GM18520 (cell line): Measurements from ENCODE around the gene PPP3CA.

ENCODE experiments used
- ATAC-seq: cut with Tn5 transposase; IDR thresholded peaks from one replicate; pipeline ENCODE4 v1.9.1; 2021; ENCODE audit not compliant: unreplicated experiment

PPP3CA gene

DNA sequence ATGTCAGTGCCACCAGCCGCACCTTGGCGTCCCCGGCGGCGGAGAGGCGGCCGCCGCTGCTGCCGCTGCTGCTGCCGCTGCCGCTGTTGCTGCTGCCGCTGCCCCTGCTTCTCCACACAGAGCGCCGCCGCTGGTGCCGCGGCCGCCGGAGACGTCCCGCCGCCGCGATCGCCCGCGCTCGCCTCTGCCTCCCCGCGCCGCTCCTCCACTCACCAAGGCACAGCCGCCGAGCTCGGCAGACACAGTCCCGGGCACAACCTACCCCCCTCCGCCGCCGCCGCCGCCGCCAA is at the start of gene PPP3CA:
TSS of gene PPP3CA (minus strand) at position 260 of the 290 bp plus-strand sequence.
- no peak for ATAC-seq

DNA sequence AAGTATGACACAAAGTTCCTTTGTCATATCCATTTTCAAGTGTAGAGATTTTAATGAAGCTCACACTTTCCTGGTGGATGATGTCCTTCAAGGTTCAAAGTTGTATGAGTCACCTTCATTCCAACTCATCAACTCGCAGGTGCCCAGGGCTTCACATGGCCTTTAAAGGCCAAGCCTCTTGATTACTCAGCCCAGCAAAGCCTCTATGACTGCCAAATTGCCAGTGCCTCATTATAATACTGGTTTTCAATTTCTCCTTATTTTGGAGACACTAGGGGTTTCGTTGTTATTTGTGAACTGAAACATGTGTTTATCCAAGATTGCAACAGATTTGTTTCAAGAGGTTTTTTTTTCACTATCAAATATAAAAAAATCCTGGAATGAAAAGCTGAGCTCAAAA is 45.9 kb upstream of the PPP3CA start:
- ATAC-seq = no peak

DNA sequence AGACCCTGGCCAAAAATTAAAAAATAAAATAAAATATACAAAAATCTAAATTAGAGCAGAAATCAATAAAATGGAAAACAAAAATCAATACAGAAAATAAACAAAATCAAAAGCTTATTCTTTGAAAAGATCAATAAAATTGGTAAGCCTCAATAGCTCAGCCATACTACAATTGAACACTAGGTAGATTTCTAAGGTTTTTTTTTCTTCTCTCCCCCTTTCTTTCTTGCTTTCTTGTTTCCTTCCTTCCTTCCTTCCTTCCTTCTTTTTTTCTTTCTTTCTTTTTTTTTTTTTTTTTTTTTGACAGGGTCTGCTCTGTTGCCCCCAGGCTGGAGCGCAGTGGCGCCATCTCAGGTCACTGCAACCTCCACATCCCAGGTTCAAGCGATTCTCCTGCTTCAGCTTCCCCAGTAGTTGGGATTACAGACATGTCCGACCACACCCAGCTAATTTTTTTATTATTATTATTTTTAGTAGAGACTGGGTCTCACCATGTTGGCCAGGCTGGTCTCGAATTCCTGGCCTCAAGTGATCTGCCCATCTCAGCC is 23.4 kb upstream of the PPP3CA start:
- no peak for ATAC-seq

DNA sequence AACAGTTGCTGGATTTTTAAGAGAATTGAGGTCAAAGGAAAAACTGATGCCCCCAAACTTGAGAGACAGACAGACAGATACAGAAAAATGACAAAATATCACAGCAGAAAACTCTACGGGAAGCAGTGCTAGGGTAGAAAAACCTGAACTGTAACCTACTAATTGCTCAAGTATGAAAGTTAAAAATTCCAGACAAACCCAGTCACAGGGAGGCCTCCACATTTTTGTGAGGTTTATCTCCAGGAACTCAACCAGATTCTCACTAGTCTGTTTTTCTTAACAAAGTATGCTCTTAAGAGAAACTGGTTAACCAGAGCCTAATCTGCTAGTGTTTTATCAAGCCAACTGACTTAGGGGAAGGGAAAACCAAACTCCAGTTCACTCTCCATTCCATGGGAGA is 19.9 kb upstream of the PPP3CA start:
- no peak for ATAC-seq

DNA sequence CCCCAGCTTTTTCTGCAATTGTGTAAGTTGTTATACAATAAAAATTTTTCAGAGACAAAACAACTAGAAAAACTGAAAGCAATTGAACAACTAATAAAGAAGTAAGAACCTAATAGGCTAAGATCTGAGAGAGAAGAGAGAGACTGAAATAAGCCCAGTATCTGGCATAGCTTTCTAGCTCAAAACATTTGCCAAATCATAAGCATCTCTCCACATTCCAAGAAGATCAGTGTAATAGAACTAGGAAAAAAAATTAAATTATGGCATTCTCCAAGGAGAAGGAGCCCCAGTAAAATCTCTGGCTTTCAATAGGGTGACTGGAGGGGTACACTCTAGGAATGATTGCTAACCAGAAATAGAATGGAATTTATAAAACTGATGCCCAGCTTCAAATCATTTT is 19.0 kb upstream of the PPP3CA start:
- no peak for ATAC-seq

DNA sequence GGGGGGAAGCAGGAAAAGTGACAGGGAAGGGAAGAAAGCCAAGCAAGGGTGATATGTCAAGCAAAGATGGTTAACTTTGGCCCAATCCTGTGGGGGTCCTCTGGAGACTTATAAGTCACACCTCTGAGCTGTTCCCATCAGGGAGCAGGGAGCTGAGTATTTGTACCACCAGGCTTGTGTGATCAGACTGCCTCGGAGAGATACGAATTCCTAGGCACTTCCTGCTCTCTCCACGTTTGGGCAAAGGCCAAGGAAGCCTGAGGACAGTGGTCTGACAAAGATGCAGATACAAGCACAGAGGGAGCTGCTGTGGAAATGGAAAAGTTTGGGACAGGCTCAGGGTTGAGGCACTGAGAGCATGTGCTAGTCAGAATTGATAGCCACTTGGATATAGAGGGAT is 10.4 kb upstream of the PPP3CA start:
- no peak for ATAC-seq

DNA sequence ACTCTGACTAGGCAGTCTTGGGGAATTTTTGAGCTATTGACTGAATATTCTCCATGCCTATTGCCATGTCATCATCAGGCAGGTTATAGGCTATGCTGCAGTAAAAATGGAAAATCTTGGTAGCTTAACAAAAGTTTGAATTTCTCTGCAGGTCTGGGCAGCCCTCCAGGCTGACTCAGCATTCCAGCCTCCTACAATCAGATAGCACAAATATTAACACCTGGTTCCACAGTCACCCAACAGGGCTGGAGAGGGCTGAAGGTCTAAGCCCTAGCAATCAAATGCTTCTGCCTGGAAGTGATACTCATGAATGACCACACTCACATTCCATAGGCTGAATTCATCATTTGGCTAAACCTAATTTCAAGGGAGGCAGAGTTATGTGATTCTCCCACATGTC is 9.6 kb upstream of the PPP3CA start:
- no peak for ATAC-seq

DNA sequence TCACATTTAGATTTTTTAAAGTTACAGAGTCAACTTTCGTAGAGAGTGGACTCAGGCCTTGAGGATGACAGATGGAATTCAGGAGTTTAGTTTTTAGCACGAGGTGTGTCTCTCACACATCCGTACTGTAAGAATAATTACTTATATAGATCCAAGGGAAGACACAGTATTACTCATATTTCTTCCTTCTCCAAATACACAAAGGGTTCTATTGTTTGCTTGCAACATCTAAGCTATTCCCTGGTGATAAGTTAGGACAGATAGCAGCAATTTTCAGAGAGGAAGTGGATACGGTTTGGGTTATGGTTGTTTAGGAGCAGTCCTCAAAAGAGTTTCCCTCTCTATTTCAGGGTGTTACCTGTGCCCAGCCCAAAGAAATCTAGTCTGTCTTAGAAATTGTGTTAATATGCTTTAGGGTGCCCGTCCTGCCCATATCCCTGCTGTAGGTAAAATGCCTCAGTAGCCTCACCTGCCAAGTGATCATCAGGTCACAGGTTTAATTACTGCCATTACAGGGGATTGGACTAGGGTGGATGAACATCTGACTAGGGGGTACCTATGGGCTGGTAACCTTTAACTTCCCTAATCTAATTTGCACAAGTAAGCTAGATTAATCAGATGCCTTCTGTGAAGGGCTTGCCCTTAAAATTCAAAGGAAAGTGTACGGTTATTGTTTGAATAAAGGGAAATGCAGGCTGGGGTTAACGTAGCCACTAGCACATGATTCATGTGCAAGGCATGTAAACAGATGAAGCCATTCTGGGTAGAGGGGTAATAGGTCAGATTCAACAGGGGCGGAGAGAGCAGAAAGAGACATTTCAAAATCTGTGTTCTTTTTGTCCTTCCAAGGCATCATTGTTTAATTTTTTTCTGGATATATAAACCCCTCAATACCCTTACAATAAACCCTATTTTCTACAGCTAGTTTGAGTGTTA is 8.7 kb upstream of the PPP3CA start:
- ATAC-seq = no peak

DNA sequence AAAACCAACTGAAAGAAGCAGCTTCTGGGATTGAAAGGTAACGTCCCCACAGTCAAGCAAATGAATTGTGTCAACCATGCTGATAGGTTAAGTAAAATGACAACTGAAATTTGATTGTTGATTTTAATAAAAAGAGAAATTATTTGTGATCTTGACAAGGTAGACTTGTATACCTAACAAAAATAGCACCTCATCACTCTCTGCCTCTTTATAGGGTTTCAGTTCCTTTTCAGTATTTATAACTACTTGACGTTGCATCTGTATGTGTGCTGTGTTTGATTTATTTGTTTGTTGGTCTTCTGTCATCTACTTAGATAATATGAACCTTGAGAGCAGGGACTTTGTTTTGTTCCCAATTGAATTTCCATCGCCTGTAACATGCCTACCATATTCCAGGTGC is 7.9 kb upstream of the PPP3CA start:
- peak; percentile 97 for ATAC-seq

DNA sequence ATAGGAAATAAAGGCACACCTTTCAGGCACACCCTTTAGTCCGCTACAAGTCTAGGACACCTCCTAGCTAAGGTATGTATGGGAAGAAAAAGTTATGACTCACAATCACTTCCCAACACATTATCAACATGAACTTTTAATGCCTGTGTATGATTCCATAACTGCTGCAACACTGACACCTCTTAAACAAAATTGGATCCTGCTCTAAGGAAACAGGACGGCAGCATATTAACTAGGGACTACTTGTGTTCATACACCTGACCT is 2.4 kb upstream of the PPP3CA start:
- ATAC-seq = no peak

DNA sequence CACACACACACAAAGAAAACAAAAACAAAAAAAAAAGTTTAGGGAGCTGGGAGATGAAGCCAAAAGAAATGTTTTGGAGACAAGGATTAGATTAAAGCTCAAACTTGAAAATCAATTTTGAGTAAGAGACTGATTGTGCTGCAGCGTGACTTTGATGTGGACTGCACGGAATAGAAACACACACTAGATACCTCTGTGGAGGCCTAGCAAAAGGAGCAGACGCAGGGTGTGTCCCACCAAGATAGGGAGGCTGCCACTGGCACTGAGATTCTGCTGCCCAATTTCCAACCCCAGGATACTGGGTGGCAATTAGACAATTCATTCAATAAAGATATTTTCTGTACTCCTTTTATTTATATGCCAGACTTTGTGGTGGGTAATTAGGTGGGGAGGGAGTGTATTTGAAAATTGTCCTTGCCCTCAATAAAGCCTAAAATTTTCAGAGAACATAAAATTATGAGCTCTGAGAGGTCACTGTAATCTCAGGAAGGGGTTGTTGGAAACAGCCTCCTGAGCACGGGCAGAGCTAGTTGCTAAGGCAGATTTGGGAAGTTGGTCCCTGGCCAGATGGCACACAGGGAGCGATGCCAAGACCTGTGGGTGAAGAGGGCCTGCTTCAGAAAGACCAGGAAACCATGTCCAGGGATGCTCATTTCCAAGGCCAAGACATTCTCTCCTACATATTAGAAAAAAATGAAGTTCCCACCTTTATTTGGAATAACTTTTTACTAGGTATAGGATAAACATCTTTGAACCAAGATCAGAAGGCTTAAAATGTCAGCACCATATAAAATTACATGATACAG is 1.9 kb upstream of the PPP3CA start:
- ATAC-seq = no peak

DNA sequence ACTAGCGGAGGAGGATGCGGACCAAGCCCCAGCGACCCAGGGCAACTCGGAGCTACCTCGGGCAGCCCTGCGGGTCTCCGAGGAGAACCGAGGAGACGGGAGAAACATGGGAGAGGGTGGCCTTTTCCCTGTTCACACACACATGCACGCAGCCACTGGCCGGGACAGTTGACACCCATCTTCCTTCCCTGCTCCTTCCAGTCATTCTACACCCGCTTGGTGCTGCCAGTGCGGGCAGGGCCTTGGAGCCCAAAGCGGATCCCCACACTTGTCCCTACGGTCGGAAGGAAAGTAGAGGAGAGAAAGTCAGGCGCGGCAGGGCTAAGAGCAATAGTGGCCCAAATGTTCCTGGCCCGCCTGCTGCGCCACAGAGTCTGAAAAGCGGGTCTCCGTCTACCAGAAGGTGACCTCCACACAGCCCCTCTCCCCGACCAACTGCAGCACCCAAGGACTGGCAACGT is 1.1 kb upstream of the PPP3CA start:
- no peak for ATAC-seq

DNA sequence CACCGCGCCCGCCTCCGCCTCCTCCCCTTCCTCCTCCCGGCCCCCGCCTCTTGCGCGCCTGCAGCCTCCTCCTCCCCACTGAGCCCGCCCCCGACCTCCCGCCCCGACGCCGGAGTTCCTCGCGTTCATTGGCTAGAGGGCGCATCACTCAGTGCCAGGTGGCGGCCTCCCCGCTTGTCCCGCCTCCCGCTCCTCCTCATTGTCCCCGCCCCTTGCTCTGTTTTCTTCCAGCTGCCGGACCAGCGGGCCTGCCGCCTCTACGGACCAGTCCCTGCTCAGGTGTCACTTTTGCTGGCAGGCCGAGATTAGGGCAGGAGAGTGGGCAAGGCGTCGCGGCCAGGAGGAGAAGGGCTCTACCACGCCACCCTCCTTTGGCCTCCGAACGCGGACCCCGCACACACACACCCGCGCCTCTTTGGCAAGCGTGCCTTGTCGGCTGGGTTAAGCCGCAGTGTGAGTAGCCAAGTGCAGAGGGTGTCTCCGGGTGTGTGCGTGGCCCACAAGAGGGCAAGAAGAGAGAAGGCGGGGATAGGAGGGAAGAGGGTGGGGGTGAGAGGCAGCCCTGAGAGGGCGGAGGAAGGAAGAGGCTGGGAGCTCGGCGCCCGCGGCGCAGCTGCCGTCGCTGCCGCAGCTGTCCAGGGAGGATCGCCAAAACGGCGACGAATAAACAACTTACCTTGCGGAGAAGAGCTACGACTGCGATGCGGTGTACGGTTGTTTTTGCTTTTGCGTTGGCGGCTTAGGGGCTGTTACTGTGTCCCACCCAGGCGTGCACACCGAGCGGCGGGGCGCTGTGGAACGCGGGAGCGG is 436 bp upstream of the PPP3CA start:
- peak; percentile 74 for ATAC-seq

DNA sequence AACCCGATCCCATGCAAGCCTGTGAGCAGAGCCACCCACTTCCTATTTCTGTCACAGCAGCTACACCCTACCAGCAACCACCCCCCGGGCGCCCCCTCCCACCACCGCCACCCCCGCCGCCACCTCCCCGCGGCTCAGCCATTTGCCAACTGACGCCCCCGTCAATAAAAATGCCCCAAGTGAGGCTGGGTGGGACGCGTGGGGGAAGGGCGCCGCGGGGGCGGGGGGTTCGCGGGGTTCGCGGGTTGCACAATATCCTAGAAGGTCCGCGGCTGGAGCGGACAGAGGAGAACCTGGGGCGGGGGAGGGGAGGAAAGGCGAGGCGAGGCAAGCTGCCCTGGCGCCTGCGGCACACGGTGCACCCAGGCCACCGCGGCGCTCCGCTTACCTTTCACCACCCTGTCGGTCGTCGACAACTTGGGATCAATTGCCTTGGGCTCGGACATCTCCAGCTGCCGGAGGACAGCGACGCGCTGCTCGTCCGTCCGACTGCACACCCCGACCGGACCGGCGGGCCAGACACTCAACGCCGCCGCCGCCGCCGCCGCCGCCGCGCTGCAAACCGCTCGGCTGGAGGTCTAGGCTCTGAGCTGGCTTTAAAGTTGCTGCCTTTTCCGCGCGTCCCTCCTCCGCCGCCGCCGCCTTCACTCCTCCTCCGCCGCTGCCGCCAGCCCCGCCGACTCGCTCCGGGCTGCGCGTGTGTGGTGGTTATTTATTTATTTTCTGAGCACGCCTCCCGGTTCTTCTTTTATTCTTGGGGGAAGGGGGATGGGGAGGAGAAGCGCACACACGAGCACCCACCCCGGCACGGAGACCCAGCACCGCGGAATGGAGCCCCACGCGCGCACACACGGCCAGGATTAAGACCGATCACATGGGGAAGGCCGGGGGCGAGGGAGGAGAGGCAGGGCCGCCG is 717 bp downstream of the PPP3CA start:
- peak; percentile 2 for ATAC-seq

DNA sequence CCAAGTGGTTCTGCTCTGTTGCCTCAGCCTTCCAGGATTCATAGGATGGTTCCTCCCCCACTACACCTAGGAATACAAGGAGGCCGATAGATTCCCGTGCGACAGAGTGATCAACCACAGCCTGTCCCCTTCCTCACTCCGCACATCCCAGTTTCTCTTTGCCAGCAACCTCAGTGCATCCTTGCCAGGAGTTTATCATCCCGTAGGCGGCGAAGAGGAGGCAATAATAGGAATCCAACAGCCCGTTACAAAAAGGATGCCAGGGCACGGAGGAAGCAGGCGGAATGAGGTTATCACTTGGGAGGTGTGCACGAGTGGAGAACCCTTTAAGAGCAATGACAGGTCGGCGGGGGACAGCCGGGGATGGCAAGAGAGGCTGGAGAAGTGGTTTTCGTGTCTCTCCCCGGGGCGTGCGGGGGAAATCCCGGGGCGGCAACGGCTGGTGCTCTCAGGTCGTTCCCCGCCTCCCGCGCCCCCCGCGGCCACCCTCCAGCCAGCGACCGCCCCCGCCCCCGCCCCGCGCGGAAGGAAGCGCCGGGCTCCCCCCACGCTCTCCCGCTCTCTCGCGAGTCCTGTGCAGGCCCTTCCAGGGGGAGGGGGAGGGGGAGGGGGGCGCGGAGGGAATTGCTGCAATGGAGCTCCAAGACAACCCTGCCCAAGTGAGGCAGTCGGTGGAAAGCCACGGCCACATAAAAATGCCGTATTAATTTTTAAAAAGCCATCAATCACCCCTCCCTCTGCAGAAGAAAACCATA is 1.6 kb downstream of the PPP3CA start:
- ATAC-seq = no peak

DNA sequence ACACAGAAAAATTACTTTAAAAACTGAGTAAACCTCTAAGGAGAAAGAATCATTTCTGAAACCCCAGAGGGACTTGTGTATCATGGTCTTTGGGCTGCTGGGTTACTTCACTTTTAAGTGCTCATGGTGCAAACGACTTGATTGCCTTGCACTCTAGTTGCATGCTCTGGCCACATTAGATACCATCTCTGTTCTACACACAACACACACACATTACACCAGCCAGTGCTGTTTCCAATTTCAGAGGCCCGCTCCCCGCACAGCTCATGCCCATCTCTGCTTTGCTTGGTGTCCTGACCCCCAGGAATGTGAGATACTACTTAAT is 2.1 kb downstream of the PPP3CA start:
- no peak for ATAC-seq

DNA sequence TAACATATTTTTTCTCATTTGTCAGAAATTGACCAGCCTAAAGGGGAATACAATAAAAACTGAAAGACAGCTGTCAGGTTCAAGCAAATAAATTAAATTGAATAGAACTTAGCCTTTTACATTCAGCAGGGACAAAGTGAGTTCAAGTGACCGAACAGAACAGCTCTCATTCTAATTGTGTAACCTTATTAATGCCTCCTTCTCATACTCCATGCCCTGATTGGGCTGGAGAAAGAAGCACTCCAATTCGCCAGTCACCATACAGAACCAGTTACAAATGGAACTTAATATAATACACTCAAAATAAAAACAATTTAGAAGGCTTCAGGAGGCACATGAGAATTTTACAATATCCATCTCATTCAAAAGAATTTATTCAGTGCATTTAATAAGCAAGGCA is 8.0 kb downstream of the PPP3CA start:
- no peak for ATAC-seq

DNA sequence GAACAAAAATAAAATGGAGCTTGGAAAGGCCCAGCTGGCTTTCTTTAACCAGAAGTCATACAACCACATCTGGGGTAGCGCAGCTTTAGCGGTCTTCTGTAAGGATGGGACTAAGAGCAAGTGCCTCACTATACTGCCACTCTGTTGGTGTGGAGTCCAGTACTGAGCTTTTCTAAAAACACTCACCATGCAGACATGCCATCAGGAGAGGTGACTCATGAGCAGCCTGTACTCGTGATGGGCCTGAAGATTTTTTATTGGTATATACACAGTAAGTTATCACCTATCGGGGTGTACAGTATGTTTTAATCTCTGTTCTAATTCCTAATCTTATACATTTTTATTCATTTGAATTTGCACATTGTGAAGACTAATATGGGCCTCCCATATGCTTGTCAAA is 9.6 kb downstream of the PPP3CA start:
- no peak for ATAC-seq

DNA sequence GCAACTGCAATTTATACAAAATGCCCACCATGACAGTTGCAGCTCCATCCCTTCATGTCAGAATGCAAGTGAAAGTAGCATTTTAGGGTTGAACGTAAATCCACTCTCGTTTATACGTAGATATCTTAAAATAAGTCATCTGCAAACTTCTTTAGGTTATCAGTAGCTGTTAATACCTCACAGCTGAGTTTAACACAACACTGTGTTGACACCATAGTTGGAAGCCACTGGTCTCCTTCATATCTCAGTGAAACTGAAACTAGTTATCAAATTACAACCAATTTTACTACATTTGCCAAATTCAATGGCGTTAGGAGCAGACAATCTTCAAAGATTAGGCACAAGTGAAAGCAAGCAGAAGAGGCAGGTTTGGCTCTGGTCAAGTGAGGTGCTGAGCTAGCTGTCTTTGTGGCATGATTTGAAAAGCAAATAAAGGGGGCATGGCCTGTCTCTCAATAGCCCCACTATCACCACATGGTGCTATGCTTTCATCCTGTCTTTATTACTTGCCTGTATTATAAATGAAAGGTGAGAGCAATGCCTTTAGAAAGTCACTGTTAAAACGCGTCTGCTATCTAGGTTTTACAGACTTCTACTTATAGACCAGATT is 12.3 kb downstream of the PPP3CA start:
- peak; percentile 60 for ATAC-seq
